Measurements from ENCODE around the gene ZNF316. TPM values are rescaled to one million over a fixed set of nuclear protein-coding genes. Genes with fewer than 3 reads are reported as not detected.

The ZNF316 gene
- 13.0 and 13.9 TPM in 2 replicates for total RNA-seq
- polyA plus RNA-seq, result 4.5 and 5.1 TPM in 2 replicates
- 9.3 and 11.3 TPM in 2 replicates for polyA plus RNA-seq (2012)
- 5.9 and 9.6 TPM in 2 replicates for polyA minus RNA-seq (ENCODE audit: low replicate concordance)

DNA sequence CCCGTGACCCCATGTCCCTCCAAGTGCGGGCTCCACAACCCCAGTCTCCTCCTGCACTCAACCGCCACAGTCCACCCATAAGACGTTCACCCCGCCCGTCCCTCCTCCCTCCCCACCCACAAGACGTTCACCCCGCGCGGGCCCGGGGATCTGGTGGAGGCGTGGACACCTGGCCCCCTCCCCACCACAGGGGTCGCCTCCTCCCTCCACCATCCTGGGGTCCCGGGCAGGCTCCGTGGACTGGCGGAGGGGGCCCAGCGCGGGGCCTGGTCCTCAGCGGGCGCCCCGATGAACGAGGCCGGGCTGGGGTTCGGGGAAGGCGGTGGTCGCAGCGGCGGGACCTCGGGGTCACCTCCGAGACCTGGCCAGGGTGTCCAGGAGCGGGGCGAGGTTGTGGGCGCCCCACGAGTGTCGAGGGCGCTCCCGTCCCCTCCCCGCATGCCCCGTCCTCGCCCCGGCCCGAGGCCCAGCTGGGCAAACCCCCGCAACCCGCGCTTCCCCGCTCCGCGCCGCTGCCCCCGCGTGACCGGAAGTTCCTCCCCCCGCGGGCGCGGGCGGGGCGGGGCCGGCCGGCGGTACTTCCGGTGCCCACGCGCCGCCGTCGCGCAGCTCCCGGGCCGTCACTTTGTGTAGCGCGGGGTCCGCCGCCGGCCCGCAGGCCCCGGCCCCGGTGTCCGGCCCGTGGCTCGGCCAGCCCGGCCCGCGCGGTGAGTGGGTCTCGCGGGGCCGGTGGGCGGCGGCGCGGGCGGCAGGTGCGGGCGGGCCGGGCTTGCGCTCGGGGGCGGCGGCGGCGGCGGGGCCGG lies at the start of gene ZNF316:
Gene ZNF316, plus strand, starts transcription at position 578 of the 803 bp plus-strand sequence. CDS start 5,092 bp downstream, outside the sequence.
- Histone ChIP-seq H3K79me2 (ENCODE audit: control insufficient read depth, insufficient read depth, low read length) (peaks cover 25% of the 10 kb centered on the region), H3K36me3 (ENCODE audit: control insufficient read depth, insufficient read depth, low read length) (peaks cover 4% of the 10 kb centered on the region), H3K4me3 (replicated peaks in 1 of 4; ENCODE audit: control extremely low read depth in 1 of 4, insufficient read depth in 1 of 4, low read depth in 3 of 4, low read length in 4 of 4) (peak within 1 kb of the TSS; percentile 65 to 78 (median 74)), H2AFZ (ENCODE audit: low read length) (peak within 1 kb of the TSS; percentile 16), H3K4me1 (ENCODE audit: control insufficient read depth, extremely low read depth, insufficient read depth, low read length) (no peaks in the 10 kb centered on the region), H3K9me3 (ENCODE audit: control insufficient read depth, insufficient read depth, low read depth, low read length) (no peaks in the 10 kb centered on the region), H3K9ac (ENCODE audit: insufficient read depth, low read length) (peak within 1 kb of the TSS; percentile 85), H3K27ac (ENCODE audit: insufficient read depth, low read length) (peak within 1 kb of the TSS; percentile 62), H3K4me2 (ENCODE audit: extremely low read depth, insufficient read depth, low read length) (peak within 1 kb of the TSS; percentile 90), H3K27me3 (ENCODE audit: control insufficient read depth, insufficient read depth, low read length) (no peaks in the 10 kb centered on the region), H4K20me1 (ENCODE audit: control insufficient read depth, extremely low read depth, insufficient read depth, low read length) (no peaks in the 10 kb centered on the region)
- DNase-seq (ENCODE audit: low read depth in 2 of 2), result peak; percentile 41 to 42
- TF ChIP-seq, protein P1, sequence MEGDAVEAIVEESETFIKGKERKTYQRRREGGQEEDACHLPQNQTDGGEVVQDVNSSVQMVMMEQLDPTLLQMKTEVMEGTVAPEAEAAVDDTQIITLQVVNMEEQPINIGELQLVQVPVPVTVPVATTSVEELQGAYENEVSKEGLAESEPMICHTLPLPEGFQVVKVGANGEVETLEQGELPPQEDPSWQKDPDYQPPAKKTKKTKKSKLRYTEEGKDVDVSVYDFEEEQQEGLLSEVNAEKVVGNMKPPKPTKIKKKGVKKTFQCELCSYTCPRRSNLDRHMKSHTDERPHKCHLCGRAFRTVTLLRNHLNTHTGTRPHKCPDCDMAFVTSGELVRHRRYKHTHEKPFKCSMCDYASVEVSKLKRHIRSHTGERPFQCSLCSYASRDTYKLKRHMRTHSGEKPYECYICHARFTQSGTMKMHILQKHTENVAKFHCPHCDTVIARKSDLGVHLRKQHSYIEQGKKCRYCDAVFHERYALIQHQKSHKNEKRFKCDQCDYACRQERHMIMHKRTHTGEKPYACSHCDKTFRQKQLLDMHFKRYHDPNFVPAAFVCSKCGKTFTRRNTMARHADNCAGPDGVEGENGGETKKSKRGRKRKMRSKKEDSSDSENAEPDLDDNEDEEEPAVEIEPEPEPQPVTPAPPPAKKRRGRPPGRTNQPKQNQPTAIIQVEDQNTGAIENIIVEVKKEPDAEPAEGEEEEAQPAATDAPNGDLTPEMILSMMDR (conservative IDR thresholded peaks at IDR 0.05 in 1 of 2, IDR thresholded peaks at IDR 0.05 in 1 of 2; ENCODE audit: low read depth in 1 of 2, low read length in 2 of 2), result no peak
- no peak for TF ChIP-seq EZH2 (IDR thresholded peaks at IDR 0.05; ENCODE audit: low read length, missing control alignments)

DNA sequence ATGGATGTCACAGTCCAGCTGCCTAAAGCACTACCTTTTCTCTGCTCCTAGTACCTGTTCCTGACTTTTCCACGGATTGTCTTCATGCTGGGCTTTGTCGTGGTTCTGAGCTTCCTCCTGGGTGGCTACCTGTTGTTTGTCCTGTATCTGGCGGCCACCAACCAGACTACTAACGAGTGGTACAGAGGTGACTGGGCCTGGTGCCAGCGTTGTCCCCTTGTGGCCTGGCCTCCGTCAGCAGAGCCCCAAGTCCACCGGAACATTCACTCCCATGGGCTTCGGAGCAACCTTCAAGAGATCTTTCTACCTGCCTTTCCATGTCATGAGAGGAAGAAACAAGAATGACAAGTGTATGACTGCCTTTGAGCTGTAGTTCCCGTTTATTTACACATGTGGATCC lies 48.6 kb upstream of the ZNF316 start:
- H3K27me3 ChIP-seq (ENCODE audit: control insufficient read depth, insufficient read depth, low read length), result no peaks in the 10 kb centered on the region
- no peak for DNase-seq (ENCODE audit: low read depth in 2 of 2)
- H2AFZ ChIP-seq (ENCODE audit: low read length), result no peak overlapping the region
- no peak overlapping the region for H3K4me3 ChIP-seq (replicated peaks in 1 of 4; ENCODE audit: control extremely low read depth in 1 of 4, insufficient read depth in 1 of 4, low read depth in 3 of 4, low read length in 4 of 4)
- H3K36me3 ChIP-seq (ENCODE audit: control insufficient read depth, insufficient read depth, low read length), result peaks cover 6% of the 10 kb centered on the region
- no peak overlapping the region for H3K9ac ChIP-seq (ENCODE audit: insufficient read depth, low read length)
- H4K20me1 ChIP-seq (ENCODE audit: control insufficient read depth, extremely low read depth, insufficient read depth, low read length), result no peaks in the 10 kb centered on the region
- no peaks in the 10 kb centered on the region for H3K4me1 ChIP-seq (ENCODE audit: control insufficient read depth, extremely low read depth, insufficient read depth, low read length)
- no peak overlapping the region for H3K27ac ChIP-seq (ENCODE audit: insufficient read depth, low read length)
- TF ChIP-seq, protein P1 (conservative IDR thresholded peaks at IDR 0.05 in 1 of 2, IDR thresholded peaks at IDR 0.05 in 1 of 2; ENCODE audit: low read depth in 1 of 2, low read length in 2 of 2), result no peak
- no peak for TF ChIP-seq EZH2 (IDR thresholded peaks at IDR 0.05; ENCODE audit: low read length, missing control alignments)
- H3K79me2 ChIP-seq (ENCODE audit: control insufficient read depth, insufficient read depth, low read length), result peaks cover 10% of the 10 kb centered on the region
- no peaks in the 10 kb centered on the region for H3K9me3 ChIP-seq (ENCODE audit: control insufficient read depth, insufficient read depth, low read depth, low read length)
- no peak overlapping the region for H3K4me2 ChIP-seq (ENCODE audit: extremely low read depth, insufficient read depth, low read length)

- peaks cover 6% of the 10 kb centered on the region for H3K36me3 ChIP-seq (ENCODE audit: control insufficient read depth, insufficient read depth, low read length)
- TF ChIP-seq, protein P1 (conservative IDR thresholded peaks at IDR 0.05 in 1 of 2, IDR thresholded peaks at IDR 0.05 in 1 of 2; ENCODE audit: low read depth in 1 of 2, low read length in 2 of 2), result no peak
- TF ChIP-seq EZH2 (IDR thresholded peaks at IDR 0.05; ENCODE audit: low read length, missing control alignments), result no peak
- H3K4me3 ChIP-seq (replicated peaks in 1 of 4; ENCODE audit: control extremely low read depth in 1 of 4, insufficient read depth in 1 of 4, low read depth in 3 of 4, low read length in 4 of 4), result peak overlapping the region in 1 of 4 experiments; percentile 44
- no peak overlapping the region for H3K27ac ChIP-seq (ENCODE audit: insufficient read depth, low read length)
- H3K27me3 ChIP-seq (ENCODE audit: control insufficient read depth, insufficient read depth, low read length), result no peaks in the 10 kb centered on the region
- no peaks in the 10 kb centered on the region for H3K9me3 ChIP-seq (ENCODE audit: control insufficient read depth, insufficient read depth, low read depth, low read length)
- no peaks in the 10 kb centered on the region for H3K4me1 ChIP-seq (ENCODE audit: control insufficient read depth, extremely low read depth, insufficient read depth, low read length)
- no peaks in the 10 kb centered on the region for H4K20me1 ChIP-seq (ENCODE audit: control insufficient read depth, extremely low read depth, insufficient read depth, low read length)
- peaks cover 10% of the 10 kb centered on the region for H3K79me2 ChIP-seq (ENCODE audit: control insufficient read depth, insufficient read depth, low read length)
- no peak for DNase-seq (ENCODE audit: low read depth in 2 of 2)
- H3K9ac ChIP-seq (ENCODE audit: insufficient read depth, low read length), result no peak overlapping the region
- H3K4me2 ChIP-seq (ENCODE audit: extremely low read depth, insufficient read depth, low read length), result peak overlapping the region; percentile 69
- H2AFZ ChIP-seq (ENCODE audit: low read length), result no peak overlapping the region
These were observed 47.8 kb upstream of the ZNF316 start for GRCh38 chr7:6589151-6589828.

Measured in fibroblast of lung (primary cell).